AG09319 (cell line): ENCODE measurements around the gene CD2BP2.

Source experiments
- DNase-seq: peaks from one replicate; pipeline ENCODE4 v3.0.0-alpha.2; 2010; ENCODE audit warnings: low read depth; ENCODE audit errors: extremely low read depth
- TF ChIP-seq, protein P1 (sequence below): IDR thresholded peaks from 2 replicates; pipeline ENCODE4 v1.5.1; 2011; ENCODE audit warnings: low read depth, mild to moderate bottlenecking, inconsistent platforms, low read length, moderate library complexity

CD2BP2 gene

DNA sequence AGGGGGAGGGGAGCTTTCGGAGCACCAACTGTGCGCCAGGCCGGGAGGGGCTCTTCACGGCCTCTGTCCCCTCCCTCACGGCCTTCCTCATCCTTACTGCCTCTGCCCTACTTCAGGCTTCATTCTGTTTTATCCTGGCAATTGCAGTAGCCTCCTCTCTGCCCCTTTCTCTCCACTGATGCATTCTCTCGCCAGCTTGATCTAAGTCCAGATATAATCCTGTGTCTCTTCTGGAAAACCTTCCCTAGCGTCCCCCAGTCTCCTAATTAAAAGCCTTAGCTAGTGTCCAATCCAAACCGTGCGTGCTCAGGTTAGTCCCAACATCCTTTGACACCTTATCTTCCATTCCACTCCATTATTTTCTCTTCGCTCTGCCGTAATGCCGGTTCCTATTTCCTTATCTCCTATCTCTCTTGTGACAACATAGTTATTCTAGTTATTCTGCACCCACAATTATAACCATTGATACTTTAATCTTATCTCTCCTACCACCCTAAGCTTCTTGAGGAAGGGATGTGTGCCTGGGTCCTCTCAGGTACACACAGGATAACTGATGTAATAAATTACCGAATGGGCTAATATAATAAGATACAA is 41.0 kb upstream of the CD2BP2 start:
- no peak for DNase-seq
- TF ChIP-seq, protein P1, sequence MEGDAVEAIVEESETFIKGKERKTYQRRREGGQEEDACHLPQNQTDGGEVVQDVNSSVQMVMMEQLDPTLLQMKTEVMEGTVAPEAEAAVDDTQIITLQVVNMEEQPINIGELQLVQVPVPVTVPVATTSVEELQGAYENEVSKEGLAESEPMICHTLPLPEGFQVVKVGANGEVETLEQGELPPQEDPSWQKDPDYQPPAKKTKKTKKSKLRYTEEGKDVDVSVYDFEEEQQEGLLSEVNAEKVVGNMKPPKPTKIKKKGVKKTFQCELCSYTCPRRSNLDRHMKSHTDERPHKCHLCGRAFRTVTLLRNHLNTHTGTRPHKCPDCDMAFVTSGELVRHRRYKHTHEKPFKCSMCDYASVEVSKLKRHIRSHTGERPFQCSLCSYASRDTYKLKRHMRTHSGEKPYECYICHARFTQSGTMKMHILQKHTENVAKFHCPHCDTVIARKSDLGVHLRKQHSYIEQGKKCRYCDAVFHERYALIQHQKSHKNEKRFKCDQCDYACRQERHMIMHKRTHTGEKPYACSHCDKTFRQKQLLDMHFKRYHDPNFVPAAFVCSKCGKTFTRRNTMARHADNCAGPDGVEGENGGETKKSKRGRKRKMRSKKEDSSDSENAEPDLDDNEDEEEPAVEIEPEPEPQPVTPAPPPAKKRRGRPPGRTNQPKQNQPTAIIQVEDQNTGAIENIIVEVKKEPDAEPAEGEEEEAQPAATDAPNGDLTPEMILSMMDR, result no peak

DNA sequence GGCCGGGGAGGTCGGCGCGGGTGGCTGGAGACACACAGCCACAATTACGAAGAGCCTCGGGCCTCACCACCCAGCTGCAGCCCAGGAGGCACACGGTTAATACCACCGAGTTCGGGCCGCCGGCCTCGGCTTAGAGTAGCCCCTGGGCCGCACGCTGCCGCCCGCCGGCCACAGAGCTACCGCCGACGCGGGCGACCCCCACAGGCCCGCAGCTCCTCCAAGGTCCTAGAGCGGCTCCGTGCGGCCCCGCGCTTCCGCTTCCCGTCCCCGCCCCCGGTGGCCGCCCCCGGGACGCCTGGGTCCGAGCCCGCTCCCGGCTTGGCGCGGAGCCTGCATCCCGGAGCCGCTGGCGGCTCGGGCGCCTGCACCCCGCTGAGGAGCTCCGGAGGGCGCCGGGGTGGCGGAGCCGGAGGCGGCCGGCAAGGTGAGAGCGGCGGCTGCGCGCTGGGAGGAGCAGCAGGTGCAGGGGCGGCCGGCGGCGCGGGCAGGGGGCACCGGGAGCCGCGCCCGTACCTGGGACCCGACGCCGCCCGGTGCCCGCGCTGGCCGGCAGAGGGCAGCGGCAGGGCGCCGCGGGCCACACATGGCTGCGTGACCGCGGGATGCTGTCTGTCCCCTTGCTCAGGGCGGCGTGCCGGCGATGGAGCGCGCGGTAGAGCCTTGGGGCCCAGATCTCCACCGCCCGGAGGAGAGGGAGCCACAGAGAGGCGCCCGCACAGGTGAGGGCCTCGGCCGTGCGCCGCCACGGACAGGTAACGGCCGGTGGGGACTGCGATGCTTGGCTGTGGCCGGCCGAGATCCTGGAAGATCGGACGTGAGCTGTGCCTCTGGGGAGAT is 40.3 kb upstream of the CD2BP2 start, which contains the start of gene ZNF48:
Gene ZNF48 (plus strand): TSS at position 266 of the 837 bp plus-strand sequence. CDS start 375 bp downstream, at position 641.
- no peak for DNase-seq
- TF ChIP-seq, protein P1, result peak; percentile 16

DNA sequence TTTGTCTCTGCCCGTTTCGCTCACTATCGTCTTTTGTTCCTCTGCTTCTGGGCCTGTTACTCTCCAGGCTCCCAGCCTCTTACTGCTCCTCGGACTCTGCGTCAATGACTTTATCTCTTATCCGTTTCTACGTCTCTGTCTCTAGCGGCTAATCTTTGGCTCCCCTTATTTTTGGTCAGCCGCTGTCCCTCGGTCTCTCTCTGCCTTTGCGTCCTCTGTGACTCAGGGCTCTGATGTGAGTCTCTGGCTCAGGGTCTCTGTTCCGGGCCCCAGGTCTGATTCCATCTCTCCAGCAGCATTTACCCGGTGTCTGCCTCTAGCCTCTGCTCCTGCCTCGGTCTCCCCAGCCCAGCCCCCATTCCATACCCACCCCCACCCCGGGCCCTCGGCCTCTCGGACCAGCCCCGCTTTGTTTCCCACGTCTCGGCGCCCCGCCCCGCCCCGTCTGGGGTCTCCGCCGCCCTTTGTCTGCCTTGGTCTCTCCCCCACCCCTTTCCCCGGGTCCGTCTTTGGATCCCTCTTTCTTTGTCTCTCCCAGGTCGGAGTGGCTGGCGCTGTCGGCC is 39.6 kb upstream of the CD2BP2 start:
- TF ChIP-seq, protein P1, result no peak

DNA sequence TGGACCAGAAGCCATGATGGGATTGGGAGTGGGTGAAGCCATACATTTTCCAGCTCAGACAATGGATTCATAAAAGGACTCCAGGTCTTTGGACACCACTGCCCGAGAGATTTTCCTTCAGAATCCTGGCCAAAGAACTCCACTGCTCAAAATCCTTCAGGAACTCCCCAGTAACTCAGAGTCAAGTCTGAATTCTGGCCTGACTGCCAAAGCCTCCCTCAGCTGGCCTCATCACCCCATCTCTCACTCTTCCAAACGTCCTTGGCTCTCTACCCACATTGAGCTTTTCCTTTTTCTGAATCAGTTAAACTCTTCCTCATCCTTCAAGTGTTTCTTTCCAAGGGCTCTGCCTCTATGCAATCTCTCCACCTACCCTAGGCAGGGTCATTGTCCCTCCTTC is 28.4 kb upstream of the CD2BP2 start:
- TF ChIP-seq, protein P1, result no peak
- DNase-seq, result no peak

More for the DNA sequence above, 39.6 kb upstream of the CD2BP2 start:
- DNase-seq, result no peak

DNA sequence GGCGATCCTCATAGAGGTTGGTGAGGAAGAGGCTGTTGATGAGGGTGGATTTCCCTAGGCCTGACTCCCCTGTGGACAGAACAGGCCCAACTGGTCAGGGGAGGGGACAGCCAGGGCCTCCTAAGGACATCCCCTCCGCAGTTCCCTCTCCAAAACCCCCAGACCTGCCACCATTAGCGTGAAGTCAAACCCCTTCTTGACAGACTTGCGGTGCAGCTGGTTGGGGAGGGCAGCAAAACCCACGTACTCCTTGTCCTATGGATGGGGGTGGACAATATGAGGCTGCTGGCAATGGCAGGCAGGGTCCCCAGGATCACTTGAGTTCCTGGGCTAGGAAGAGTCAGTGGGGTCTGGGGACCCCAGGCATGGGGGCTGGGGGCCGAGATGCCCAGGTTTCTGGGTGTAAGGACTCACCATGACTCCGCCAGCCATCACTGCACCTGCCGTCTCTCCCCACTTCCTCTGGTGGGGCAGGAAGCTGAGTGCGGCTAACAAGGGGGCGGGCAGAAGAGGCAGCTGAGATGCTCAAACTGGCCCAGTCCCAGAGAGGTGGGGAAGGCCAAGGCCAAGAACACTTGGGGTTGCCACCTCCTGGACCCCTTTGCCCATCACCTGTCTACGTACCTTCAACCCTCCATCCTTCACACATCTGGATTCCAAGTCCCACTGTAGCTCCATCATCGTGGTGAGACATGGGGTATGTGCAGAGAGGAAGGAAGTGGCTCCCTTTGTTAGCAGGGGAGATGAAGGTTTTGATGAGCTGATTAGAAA is 27.2 kb upstream of the CD2BP2 start, which contains the start of gene SEPTIN1:
Gene SEPTIN1 (minus strand): TSS at position 451 of the 771 bp plus-strand sequence. CDS start 19 bp downstream, at position 432.
- no peak for DNase-seq
- TF ChIP-seq, protein P1, result no peak

DNA sequence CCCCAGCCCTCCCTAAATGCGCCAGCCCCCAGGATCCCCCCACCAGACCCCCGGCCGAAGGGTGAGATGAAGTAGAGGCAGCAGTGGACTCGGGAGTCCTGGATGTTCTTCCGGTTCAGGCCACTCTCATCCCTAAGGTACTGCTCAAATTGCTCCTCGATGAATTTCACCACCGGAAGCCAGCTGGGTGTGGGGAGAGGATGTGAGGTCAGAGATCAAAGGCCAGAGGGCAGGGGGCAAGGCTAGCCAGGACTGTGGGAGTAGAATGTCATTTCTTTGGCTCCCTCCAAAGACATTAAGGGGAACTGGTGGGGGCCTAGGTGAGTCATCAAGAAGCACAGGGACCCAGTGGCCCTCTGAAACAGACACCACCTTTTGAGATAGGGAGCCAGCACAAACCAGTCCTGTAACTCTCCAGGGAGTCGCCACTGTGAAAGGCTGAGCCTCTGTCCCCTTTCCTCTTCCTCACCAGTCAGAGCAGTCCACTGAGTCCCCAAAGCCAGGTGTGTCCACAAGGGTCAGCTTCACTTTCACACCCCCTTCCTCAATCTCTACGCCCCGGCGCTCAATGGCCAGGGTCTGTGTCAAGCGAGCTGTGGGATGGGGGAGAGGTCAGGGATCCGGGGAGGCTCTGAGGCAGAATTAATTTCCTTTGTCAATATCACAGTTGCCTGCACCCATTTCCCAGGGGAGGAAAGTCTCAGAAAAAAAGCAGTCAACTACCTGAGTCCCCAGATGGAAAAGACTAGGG is 26.4 kb upstream of the CD2BP2 start:
- TF ChIP-seq, protein P1, result no peak
- no peak for DNase-seq
